NCI-H524 (cell line): ENCODE measurements around the gene ANO9.
A peak's percentile ranks its signal among the peaks of the same experiment; 100 is the strongest.

Experiments
- DNase-seq, 2 experiments: peaks; one replicate each; lab custom pipeline; 2025; lab: John Stamatoyannopoulos, UW

The ANO9 gene

GRCh38 chr11:441418-442274, at the start of gene ANO9:
Gene ANO9, minus strand, starts transcription at chr11:442011. Its CDS starts 85 bp downstream, at chr11:441926.
- peak in 1 of 2 experiments; percentile 47 for DNase-seq

GRCh38 chr11:491358-491757, 49.5 kb upstream of the ANO9 start:
- no peak for DNase-seq

GRCh38 chr11:490930-491260, 49.1 kb upstream of the ANO9 start:
- DNase-seq: no peak

- no peak for DNase-seq
Observed at GRCh38 chr11:490186-490929, 48.5 kb upstream of the ANO9 start.

- no peak for DNase-seq
Observed at GRCh38 chr11:489610-490185, 47.9 kb upstream of the ANO9 start.

- no peak for DNase-seq
Observed at GRCh38 chr11:488992-489391, 47.2 kb upstream of the ANO9 start.

- no peak for DNase-seq
Observed at GRCh38 chr11:488579-488978, 46.8 kb upstream of the ANO9 start.

GRCh38 chr11:488062-488461, 46.3 kb upstream of the ANO9 start:
- no peak for DNase-seq

GRCh38 chr11:487571-488021, 45.8 kb upstream of the ANO9 start:
- no peak for DNase-seq

GRCh38 chr11:486189-486588, 44.4 kb upstream of the ANO9 start:
- DNase-seq: no peak

GRCh38 chr11:484616-485015, 42.8 kb upstream of the ANO9 start:
- no peak for DNase-seq

GRCh38 chr11:479311-479710, 37.5 kb upstream of the ANO9 start:
- no peak for DNase-seq

- DNase-seq: peak; percentile 12 to 34
Observed at GRCh38 chr11:477052-477715, 35.4 kb upstream of the ANO9 start.

- no peak for DNase-seq
Observed at GRCh38 chr11:476416-476815, 34.6 kb upstream of the ANO9 start.

GRCh38 chr11:475941-476340, 34.1 kb upstream of the ANO9 start:
- DNase-seq: peak; percentile 60 to 79

GRCh38 chr11:474914-475506, 33.2 kb upstream of the ANO9 start:
- no peak for DNase-seq

GRCh38 chr11:473962-474785, 32.4 kb upstream of the ANO9 start:
- peak; percentile 96 to 99 for DNase-seq

GRCh38 chr11:473415-473814, 31.6 kb upstream of the ANO9 start:
- no peak for DNase-seq

- no peak for DNase-seq
Observed at GRCh38 chr11:472816-473215, 31.0 kb upstream of the ANO9 start.

GRCh38 chr11:472272-472671, 30.5 kb upstream of the ANO9 start:
- no peak for DNase-seq
